ENCODE results near the gene P2RY6.

P2RY6 gene

DNA sequence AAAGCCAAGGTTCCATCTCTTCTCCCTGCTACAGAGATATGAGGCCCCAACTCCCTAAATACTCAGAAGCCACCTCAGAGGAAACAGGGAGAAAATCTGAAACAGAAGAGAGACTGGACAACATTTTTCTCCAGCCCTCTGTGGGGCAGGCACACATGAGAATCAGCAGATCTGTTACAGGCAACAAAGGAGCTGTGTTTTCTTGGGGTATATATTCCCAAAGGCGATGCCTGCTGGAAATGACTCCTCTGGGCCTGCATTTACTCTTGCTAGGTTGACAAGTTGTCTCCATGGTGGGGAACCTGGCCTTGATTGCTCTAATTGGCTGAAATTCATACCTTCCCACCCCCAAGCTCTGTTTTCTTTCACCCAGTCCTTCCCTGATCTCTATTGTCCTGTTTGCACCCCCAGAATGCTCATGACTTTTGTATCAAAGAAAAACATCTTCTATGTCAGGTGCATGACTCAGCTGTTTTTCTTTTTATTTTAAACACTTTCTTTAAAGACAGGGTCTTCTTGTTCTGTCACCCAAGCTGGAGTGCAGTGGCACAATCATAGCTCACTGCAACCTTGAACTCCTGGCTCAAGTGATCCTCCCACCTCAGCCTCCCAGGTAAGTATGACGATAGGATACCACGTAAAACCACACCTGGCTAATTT, 23.5 kb upstream of the P2RY6 start:
- Histone ChIP-seq H2BK12ac (ENCODE audit: low read length) (no peak overlapping the region), H3K14ac (ENCODE audit: low read length) (no peak overlapping the region), H3K27ac (replicated peaks; ENCODE audit: low read length) (no peak overlapping the region), H2AFZ (ENCODE audit: low read length) (no peak overlapping the region), H2BK15ac (ENCODE audit: low read length) (no peak overlapping the region), H3K23ac (ENCODE audit: low read depth, low read length, poor library complexity) (no peak overlapping the region), H4K91ac (ENCODE audit: low read depth, low read length, poor library complexity) (no peak overlapping the region), H2AK5ac (ENCODE audit: low read depth, low read length) (no peak overlapping the region), H3K27me3 (ENCODE audit: control insufficient read depth in 3 of 3, insufficient read depth in 3 of 3, low read depth in 1 of 3, low read length in 3 of 3) (no peaks in the 10 kb centered on the region), H3K9me3 (replicated peaks in 1 of 2; ENCODE audit: control insufficient read depth in 2 of 2, insufficient read depth in 1 of 2, low read depth in 1 of 2, low read length in 2 of 2) (no peaks in the 10 kb centered on the region), H2BK120ac (ENCODE audit: low read depth, low read length) (no peak overlapping the region), H3K9ac (ENCODE audit: low read depth, low read length, poor library complexity) (no peak overlapping the region), H3K36me3 (replicated peaks in 1 of 2; ENCODE audit: control insufficient read depth in 2 of 2, insufficient read depth in 2 of 2, low read length in 2 of 2) (no peaks in the 10 kb centered on the region), H3K4me2 (ENCODE audit: insufficient read depth, low read length, poor library complexity, severe bottlenecking) (no peak overlapping the region), H2BK5ac (ENCODE audit: low read length) (no peak overlapping the region), H3K4ac (ENCODE audit: low read length) (no peak overlapping the region), H3K4me3 (ENCODE audit: low read length in 2 of 2) (no peak overlapping the region), H4K8ac (ENCODE audit: low read depth, low read length) (no peak overlapping the region), H3K79me1 (ENCODE audit: low read depth, low read length) (no peaks in the 10 kb centered on the region), H3K18ac (ENCODE audit: low read length) (no peak overlapping the region), H3K4me1 (ENCODE audit: control insufficient read depth in 2 of 2, insufficient read depth in 1 of 2, low read depth in 1 of 2, low read length in 2 of 2) (peaks cover 2 to 13% of the 10 kb centered on the region in 2 donors)
- WGBS, 2 donors (ENCODE audit: extremely low coverage in 2 of 2, insufficient read length in 2 of 2, insufficient replicate concordance in 1 of 2): no CpG with 5 or more reads among the region's 3 CpGs
- no peak for DNase-seq (ENCODE audit: low spot score)

DNA sequence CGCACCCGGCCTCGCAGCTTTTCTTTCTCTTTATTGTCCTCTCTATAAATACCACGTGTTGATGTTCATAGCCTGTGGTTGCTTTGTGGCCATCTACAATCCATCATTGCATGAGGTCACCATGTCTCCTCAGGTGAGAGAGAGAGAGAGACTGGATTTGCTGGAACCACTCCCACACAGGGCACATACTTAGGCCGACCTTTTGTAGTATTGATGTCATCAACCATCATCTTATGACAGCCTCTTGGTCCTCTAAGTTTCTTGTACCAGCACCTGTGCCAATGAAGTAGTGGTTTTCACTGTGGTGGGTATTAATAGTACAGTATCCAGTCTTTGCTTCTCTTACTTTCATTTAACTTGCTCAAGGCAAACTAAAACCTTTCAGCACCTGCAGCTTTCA, 22.8 kb upstream of the P2RY6 start:
- Histone ChIP-seq H2BK15ac (ENCODE audit: low read length) (no peak overlapping the region), H3K4ac (ENCODE audit: low read length) (no peak overlapping the region), H3K27me3 (ENCODE audit: control insufficient read depth in 3 of 3, insufficient read depth in 3 of 3, low read depth in 1 of 3, low read length in 3 of 3) (no peaks in the 10 kb centered on the region), H2BK12ac (ENCODE audit: low read length) (no peak overlapping the region), H4K8ac (ENCODE audit: low read depth, low read length) (no peak overlapping the region), H3K9ac (ENCODE audit: low read depth, low read length, poor library complexity) (no peak overlapping the region), H3K14ac (ENCODE audit: low read length) (no peak overlapping the region), H3K4me2 (ENCODE audit: insufficient read depth, low read length, poor library complexity, severe bottlenecking) (no peak overlapping the region), H2AK5ac (ENCODE audit: low read depth, low read length) (no peak overlapping the region), H3K79me1 (ENCODE audit: low read depth, low read length) (no peaks in the 10 kb centered on the region), H3K9me3 (replicated peaks in 1 of 2; ENCODE audit: control insufficient read depth in 2 of 2, insufficient read depth in 1 of 2, low read depth in 1 of 2, low read length in 2 of 2) (no peaks in the 10 kb centered on the region), H3K18ac (ENCODE audit: low read length) (no peak overlapping the region), H3K27ac (replicated peaks; ENCODE audit: low read length) (no peak overlapping the region), H2AFZ (ENCODE audit: low read length) (no peak overlapping the region), H3K4me3 (ENCODE audit: low read length in 2 of 2) (no peak overlapping the region), H2BK120ac (ENCODE audit: low read depth, low read length) (no peak overlapping the region), H2BK5ac (ENCODE audit: low read length) (no peak overlapping the region), H3K36me3 (replicated peaks in 1 of 2; ENCODE audit: control insufficient read depth in 2 of 2, insufficient read depth in 2 of 2, low read length in 2 of 2) (no peaks in the 10 kb centered on the region), H3K4me1 (ENCODE audit: control insufficient read depth in 2 of 2, insufficient read depth in 1 of 2, low read depth in 1 of 2, low read length in 2 of 2) (peaks cover 2 to 13% of the 10 kb centered on the region in 2 donors), H4K91ac (ENCODE audit: low read depth, low read length, poor library complexity) (no peak overlapping the region), H3K23ac (ENCODE audit: low read depth, low read length, poor library complexity) (no peak overlapping the region)
- no peak for DNase-seq (ENCODE audit: low spot score)
- no CpG with 5 or more reads among the region's 5 CpGs for WGBS, 2 donors (ENCODE audit: extremely low coverage in 2 of 2, insufficient read length in 2 of 2, insufficient replicate concordance in 1 of 2)

DNA sequence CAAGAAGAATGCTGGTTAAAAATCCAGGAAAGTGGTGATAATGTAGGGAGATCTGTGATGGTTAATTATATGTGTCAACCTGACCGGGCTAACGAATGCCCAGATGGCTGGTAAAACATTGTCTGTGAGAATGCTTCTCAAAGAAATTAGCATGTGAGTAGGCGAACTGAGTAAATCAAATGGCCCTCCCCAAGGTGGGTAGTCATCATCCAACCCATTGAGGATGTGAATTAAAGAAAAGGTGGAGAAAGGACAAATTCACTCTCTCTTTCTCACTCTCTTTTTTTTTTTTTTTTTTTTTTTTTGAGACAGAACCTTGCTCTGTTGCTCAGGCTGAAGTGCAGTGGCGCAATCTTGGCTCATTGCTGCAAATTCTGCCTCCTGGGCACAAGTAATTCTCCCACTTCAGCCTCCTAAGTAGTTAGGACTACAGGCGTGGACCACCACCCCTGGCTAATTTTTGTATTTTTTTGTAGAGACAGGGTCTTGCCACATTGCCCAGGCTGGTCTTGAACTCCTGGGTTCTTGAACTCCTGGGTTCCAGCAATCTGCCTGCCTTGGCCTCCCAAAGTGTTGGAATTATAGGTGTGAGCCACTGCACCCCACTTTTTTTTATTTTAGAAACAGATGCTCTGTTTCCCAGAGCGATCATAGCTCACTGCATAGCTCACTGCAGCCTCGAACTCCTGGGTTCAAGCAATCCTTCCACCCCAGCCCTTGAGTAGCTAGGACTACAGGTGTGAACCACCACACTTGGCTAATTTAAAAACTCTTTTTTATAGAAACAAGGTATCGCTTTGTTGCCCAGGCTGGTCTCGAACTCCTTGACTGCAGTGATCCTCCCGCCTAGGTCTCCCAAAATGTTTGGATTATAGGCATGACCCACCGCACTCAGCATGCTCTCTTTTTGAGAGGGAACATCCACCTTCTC, 22.0 kb upstream of the P2RY6 start:
- Histone ChIP-seq H2BK5ac (ENCODE audit: low read length) (no peak overlapping the region), H3K36me3 (replicated peaks in 1 of 2; ENCODE audit: control insufficient read depth in 2 of 2, insufficient read depth in 2 of 2, low read length in 2 of 2) (no peaks in the 10 kb centered on the region), H2AK5ac (ENCODE audit: low read depth, low read length) (no peak overlapping the region), H3K27me3 (ENCODE audit: control insufficient read depth in 3 of 3, insufficient read depth in 3 of 3, low read depth in 1 of 3, low read length in 3 of 3) (no peaks in the 10 kb centered on the region), H3K79me1 (ENCODE audit: low read depth, low read length) (no peaks in the 10 kb centered on the region), H3K18ac (ENCODE audit: low read length) (no peak overlapping the region), H4K91ac (ENCODE audit: low read depth, low read length, poor library complexity) (no peak overlapping the region), H2BK15ac (ENCODE audit: low read length) (no peak overlapping the region), H3K4ac (ENCODE audit: low read length) (no peak overlapping the region), H2AFZ (ENCODE audit: low read length) (no peak overlapping the region), H3K9ac (ENCODE audit: low read depth, low read length, poor library complexity) (no peak overlapping the region), H3K4me3 (ENCODE audit: low read length in 2 of 2) (no peak overlapping the region), H2BK120ac (ENCODE audit: low read depth, low read length) (no peak overlapping the region), H3K27ac (replicated peaks; ENCODE audit: low read length) (no peak overlapping the region), H3K23ac (ENCODE audit: low read depth, low read length, poor library complexity) (no peak overlapping the region), H3K9me3 (replicated peaks in 1 of 2; ENCODE audit: control insufficient read depth in 2 of 2, insufficient read depth in 1 of 2, low read depth in 1 of 2, low read length in 2 of 2) (no peaks in the 10 kb centered on the region), H3K4me1 (ENCODE audit: control insufficient read depth in 2 of 2, insufficient read depth in 1 of 2, low read depth in 1 of 2, low read length in 2 of 2) (peaks cover 2 to 7% of the 10 kb centered on the region in 2 donors), H2BK12ac (ENCODE audit: low read length) (no peak overlapping the region), H3K4me2 (ENCODE audit: insufficient read depth, low read length, poor library complexity, severe bottlenecking) (no peak overlapping the region), H4K8ac (ENCODE audit: low read depth, low read length) (no peak overlapping the region), H3K14ac (ENCODE audit: low read length) (no peak overlapping the region)
- DNase-seq (ENCODE audit: low spot score): no peak
- no CpG with 5 or more reads among the region's 11 CpGs for WGBS, 2 donors (ENCODE audit: extremely low coverage in 2 of 2, insufficient read length in 2 of 2, insufficient replicate concordance in 1 of 2)

DNA sequence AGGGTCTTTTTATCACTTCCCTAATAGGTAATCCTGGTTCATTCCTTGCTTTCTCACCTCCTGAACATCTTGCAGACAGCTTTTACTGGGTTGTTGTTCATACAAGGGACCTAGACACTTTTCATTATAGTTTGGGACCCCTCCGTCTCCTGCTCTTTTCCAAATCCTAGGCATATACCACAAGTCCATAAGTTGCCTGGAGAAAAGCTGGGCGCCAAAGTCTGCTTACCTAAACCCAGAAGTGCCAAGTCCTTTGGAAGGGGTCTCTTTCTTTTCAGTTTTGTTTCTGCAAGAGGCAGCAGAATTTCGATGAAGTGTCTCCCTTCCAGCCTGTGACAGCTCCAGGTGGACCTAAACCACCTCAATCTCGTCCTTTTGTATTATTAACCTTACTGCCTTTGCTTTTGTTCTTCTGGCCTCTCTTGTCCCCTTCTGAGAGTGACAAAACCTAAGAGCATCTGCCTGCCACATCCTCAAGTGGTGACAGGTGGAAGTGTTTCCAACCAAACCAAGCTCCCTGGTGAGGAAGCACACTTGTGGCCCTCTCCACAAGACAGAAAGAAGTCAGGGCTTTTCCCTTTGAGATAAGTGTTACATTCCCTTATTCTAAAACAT, 19.5 kb upstream of the P2RY6 start:
- H2AK5ac ChIP-seq (ENCODE audit: low read depth, low read length): no peak overlapping the region
- no peak overlapping the region for H2BK15ac ChIP-seq (ENCODE audit: low read length)
- H3K27ac ChIP-seq (replicated peaks; ENCODE audit: low read length): no peak overlapping the region
- H3K9me3 ChIP-seq (replicated peaks in 1 of 2; ENCODE audit: control insufficient read depth in 2 of 2, insufficient read depth in 1 of 2, low read depth in 1 of 2, low read length in 2 of 2): no peaks in the 10 kb centered on the region
- no peak overlapping the region for H4K8ac ChIP-seq (ENCODE audit: low read depth, low read length)
- H4K91ac ChIP-seq (ENCODE audit: low read depth, low read length, poor library complexity): no peak overlapping the region
- no peak overlapping the region for H2AFZ ChIP-seq (ENCODE audit: low read length)
- no peak overlapping the region for H2BK12ac ChIP-seq (ENCODE audit: low read length)
- no peak overlapping the region for H3K18ac ChIP-seq (ENCODE audit: low read length)
- no peaks in the 10 kb centered on the region for H3K79me1 ChIP-seq (ENCODE audit: low read depth, low read length)
- WGBS, 2 donors (ENCODE audit: extremely low coverage in 2 of 2, insufficient read length in 2 of 2, insufficient replicate concordance in 1 of 2): no CpG with 5 or more reads among the region's 4 CpGs
- H3K4me3 ChIP-seq (ENCODE audit: low read length in 2 of 2): no peak overlapping the region
- no peak overlapping the region for H3K14ac ChIP-seq (ENCODE audit: low read length)
- H3K4ac ChIP-seq (ENCODE audit: low read length): no peak overlapping the region
- no peaks in the 10 kb centered on the region for H3K27me3 ChIP-seq (ENCODE audit: control insufficient read depth in 3 of 3, insufficient read depth in 3 of 3, low read depth in 1 of 3, low read length in 3 of 3)
- no peak for DNase-seq (ENCODE audit: low spot score)
- peaks cover 5 to 6% of the 10 kb centered on the region in 2 donors for H3K4me1 ChIP-seq (ENCODE audit: control insufficient read depth in 2 of 2, insufficient read depth in 1 of 2, low read depth in 1 of 2, low read length in 2 of 2)
- H3K23ac ChIP-seq (ENCODE audit: low read depth, low read length, poor library complexity): no peak overlapping the region
- H3K9ac ChIP-seq (ENCODE audit: low read depth, low read length, poor library complexity): no peak overlapping the region
- H2BK5ac ChIP-seq (ENCODE audit: low read length): no peak overlapping the region
- no peaks in the 10 kb centered on the region for H3K36me3 ChIP-seq (replicated peaks in 1 of 2; ENCODE audit: control insufficient read depth in 2 of 2, insufficient read depth in 2 of 2, low read length in 2 of 2)
- H2BK120ac ChIP-seq (ENCODE audit: low read depth, low read length): no peak overlapping the region
- no peak overlapping the region for H3K4me2 ChIP-seq (ENCODE audit: insufficient read depth, low read length, poor library complexity, severe bottlenecking)

Data from neuronal stem cell (in vitro differentiated cells).